ENCODE measurements around the gene MATR3.

DNA sequence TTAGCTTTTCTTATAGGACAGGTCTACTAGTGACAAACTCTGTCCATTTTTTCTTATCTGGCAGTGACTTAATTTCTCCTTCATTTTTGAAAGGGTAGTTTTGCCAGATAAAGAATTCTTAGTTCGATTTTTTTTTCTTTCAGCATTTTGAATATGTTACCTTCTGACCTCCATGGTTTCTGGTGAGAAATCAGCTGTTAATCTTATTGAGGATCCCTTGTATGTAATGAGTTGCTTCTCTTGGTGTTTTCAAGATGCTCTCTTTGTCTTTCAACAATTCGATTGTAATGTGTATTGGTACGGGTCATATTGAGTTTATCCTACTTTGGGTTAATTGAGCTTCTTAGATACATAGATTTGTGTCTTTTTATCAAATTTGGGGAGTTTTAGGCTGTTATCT is 60.6 kb downstream of the MATR3 start:
- TF ChIP-seq CTCF (conservative IDR thresholded peaks at IDR 0.05 in 1 of 2, IDR thresholded peaks at IDR 0.05 in 1 of 2; ENCODE audit: low read depth in 1 of 2, low read length in 2 of 2) (no peak), EZH2 (IDR thresholded peaks at IDR 0.05; ENCODE audit: low read length, missing control alignments) (no peak)

Measured in fibroblast of lung (primary cell).